ENCODE measurements around the gene DNAAF6. TPM values are rescaled to one million over a fixed set of nuclear protein-coding genes. Genes with fewer than 3 reads are reported as not detected.

DNAAF6 gene
- total RNA-seq, 1 donor from 2014 or later, result not detected

DNA sequence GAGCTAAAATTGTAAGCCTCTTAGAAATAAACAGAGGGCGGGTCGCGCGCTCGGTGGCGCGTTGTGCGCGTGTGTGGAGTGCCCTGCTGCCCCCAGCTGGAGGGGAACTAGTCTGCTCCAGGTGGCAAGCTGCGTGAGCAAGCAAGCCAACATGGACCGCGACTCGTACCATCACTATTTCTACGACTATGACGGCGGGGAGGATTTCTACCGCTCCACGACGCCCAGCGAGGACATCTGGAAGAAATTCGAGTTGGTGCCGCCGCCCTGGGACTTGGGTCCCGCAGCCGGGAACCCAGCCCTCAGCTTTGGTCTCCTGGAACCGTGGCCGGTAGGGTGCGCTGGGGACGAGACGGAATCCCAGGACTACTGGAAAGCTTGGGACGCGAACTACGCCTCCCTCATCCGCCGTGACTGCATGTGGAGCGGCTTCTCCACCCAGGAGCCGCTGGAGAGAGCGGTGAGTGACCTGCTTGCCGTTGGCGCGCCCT is 66.1 kb downstream of the DNAAF6 start:
- Histone ChIP-seq H3K36me3 (ENCODE audit: control insufficient read depth, insufficient read depth, low read length) (no peaks in the 10 kb centered on the region), H3K4me3 (ENCODE audit: low read depth, low read length) (no peak overlapping the region), H3K27me3 (ENCODE audit: control insufficient read depth, insufficient read depth, low read length) (no peaks in the 10 kb centered on the region)
- DNase-seq (ENCODE audit: low read depth) (peak; percentile 1), FAIRE-seq (no peak)
- TF ChIP-seq, protein P1, sequence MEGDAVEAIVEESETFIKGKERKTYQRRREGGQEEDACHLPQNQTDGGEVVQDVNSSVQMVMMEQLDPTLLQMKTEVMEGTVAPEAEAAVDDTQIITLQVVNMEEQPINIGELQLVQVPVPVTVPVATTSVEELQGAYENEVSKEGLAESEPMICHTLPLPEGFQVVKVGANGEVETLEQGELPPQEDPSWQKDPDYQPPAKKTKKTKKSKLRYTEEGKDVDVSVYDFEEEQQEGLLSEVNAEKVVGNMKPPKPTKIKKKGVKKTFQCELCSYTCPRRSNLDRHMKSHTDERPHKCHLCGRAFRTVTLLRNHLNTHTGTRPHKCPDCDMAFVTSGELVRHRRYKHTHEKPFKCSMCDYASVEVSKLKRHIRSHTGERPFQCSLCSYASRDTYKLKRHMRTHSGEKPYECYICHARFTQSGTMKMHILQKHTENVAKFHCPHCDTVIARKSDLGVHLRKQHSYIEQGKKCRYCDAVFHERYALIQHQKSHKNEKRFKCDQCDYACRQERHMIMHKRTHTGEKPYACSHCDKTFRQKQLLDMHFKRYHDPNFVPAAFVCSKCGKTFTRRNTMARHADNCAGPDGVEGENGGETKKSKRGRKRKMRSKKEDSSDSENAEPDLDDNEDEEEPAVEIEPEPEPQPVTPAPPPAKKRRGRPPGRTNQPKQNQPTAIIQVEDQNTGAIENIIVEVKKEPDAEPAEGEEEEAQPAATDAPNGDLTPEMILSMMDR (IDR thresholded peaks at IDR 0.05; ENCODE audit: insufficient read depth, low read length, severe bottlenecking), result peak; percentile 10

DNA sequence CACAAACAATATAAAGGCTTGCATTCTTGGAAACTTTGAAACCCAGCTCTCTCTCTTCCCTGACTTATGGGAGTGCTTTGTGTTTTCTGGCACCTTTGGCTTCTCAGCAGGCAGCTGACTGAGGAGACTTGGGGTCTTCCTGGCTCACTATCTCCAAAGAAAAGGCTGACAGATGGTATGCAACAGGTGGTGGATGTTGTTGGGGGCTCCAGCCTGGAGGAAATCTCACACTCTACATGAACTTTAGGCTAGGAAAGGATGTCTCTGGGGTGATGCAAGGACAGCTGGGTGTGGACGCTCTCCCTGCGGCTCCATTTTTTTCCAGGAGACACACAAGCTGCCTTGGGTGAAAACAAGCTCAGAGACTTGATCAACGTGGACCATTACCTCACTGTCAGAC is 67.4 kb downstream of the DNAAF6 start:
- FAIRE-seq (no peak), DNase-seq (ENCODE audit: low read depth) (no peak)
- TF ChIP-seq, protein P1 (IDR thresholded peaks at IDR 0.05; ENCODE audit: insufficient read depth, low read length, severe bottlenecking), result no peak
- H3K4me3 ChIP-seq (ENCODE audit: low read depth, low read length), result no peak overlapping the region
- H3K27me3 ChIP-seq (ENCODE audit: control insufficient read depth, insufficient read depth, low read length), result no peaks in the 10 kb centered on the region
- no peaks in the 10 kb centered on the region for H3K36me3 ChIP-seq (ENCODE audit: control insufficient read depth, insufficient read depth, low read length)

DNA sequence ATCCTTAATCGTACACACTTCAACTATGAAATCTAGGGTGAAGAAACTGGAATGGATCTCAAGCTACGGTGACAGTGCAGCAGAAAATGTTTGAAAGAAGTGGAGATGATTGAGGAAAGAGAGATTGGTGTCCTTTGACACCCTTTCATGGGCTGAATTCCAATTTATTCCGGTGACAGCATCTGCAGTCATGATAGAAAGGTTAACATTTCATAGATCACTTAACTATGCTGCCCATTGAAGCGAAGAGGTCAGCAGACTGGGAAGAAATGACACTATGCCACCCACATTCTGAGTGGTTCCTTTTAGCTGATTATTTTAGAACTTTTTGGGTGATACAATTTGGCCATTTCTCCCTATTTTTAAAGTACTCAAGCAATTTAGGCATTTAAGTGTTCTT is 82.3 kb downstream of the DNAAF6 start:
- FAIRE-seq (no peak), DNase-seq (ENCODE audit: low read depth) (no peak)
- TF ChIP-seq, protein P1 (IDR thresholded peaks at IDR 0.05; ENCODE audit: insufficient read depth, low read length, severe bottlenecking), result no peak
- H3K27me3 ChIP-seq (ENCODE audit: control insufficient read depth, insufficient read depth, low read length), result no peaks in the 10 kb centered on the region
- H3K4me3 ChIP-seq (ENCODE audit: low read depth, low read length), result no peak overlapping the region
- H3K36me3 ChIP-seq (ENCODE audit: control insufficient read depth, insufficient read depth, low read length), result no peaks in the 10 kb centered on the region

DNA sequence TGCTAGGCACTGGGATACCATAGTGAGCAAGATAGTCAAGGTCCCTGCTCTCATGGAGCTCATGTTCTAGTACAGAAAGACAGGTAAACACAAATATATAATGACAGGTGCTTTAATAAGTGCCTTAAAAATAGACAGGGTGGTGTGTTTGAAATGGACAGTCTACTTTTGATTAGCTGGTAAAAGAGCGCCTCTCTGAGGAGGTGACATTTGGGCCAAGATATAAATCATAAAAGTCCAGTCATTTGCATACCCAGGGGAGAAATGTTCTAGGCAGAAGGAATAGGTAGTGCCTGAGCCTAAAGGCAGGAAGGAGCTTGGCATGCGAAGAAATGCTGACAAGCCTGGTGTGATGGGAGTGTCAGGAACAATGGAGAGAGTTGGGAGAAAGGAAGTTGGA is 83.6 kb downstream of the DNAAF6 start:
- FAIRE-seq, result no peak
- Histone ChIP-seq H3K27me3 (ENCODE audit: control insufficient read depth, insufficient read depth, low read length) (no peaks in the 10 kb centered on the region), H3K36me3 (ENCODE audit: control insufficient read depth, insufficient read depth, low read length) (no peaks in the 10 kb centered on the region), H3K4me3 (ENCODE audit: low read depth, low read length) (no peak overlapping the region)
- TF ChIP-seq, protein P1 (IDR thresholded peaks at IDR 0.05; ENCODE audit: insufficient read depth, low read length, severe bottlenecking), result no peak
- DNase-seq (ENCODE audit: low read depth), result no peak

DNA sequence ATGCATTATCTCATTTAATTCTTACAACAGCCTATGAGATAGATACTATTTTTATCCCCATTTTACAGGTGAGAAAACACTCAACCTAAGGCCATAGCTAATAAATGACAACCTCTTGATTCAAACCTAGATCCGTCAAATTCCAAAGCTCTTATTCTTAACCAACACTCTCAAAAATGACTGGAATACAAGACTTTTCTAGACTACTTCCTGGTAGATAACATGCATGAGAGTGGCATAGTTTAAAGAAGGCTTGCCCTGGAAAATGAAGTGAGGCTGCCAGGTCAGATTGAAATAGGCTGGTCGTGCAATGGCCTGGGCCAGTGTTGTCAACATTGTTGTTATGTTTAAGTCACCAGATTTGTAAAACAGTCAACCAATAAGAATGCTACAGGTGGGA is 86.6 kb downstream of the DNAAF6 start:
- no peaks in the 10 kb centered on the region for H3K36me3 ChIP-seq (ENCODE audit: control insufficient read depth, insufficient read depth, low read length)
- TF ChIP-seq, protein P1 (IDR thresholded peaks at IDR 0.05; ENCODE audit: insufficient read depth, low read length, severe bottlenecking), result no peak
- no peaks in the 10 kb centered on the region for H3K27me3 ChIP-seq (ENCODE audit: control insufficient read depth, insufficient read depth, low read length)
- no peak for FAIRE-seq
- no peak for DNase-seq (ENCODE audit: low read depth)
- no peak overlapping the region for H3K4me3 ChIP-seq (ENCODE audit: low read depth, low read length)

Other genes with a start within 250 kb of the DNAAF6 start
- gene MORC4, start 206.4 kb upstream of the DNAAF6 start, total RNA-seq, result 23.7 and 37.9 TPM in 2 replicates
- gene RBM41, start 87.8 kb upstream of the DNAAF6 start, total RNA-seq, result 20.0 and 21.5 TPM in 2 replicates
- gene NUP62CL, start 178 bp upstream of the DNAAF6 start, total RNA-seq, result 3.9 and 5.1 TPM in 2 replicates
- gene FRMPD3, start 243.0 kb downstream of the DNAAF6 start, total RNA-seq, result not detected in 2 replicates